DND-41 (cell line): Measurements from ENCODE around the gene DNAI7.
A peak's percentile ranks its signal among the peaks of the same experiment; 100 is the strongest.

Source experiments
- ATAC-seq: fragments of 200-7000 bp; cut with Tn5 transposase; 3 replicates; pipeline ENCODE4 v1.9.1; 2021; ENCODE audit warnings: low read depth; ENCODE audit not compliant: insufficient read depth
- DNase-seq: peaks from one replicate; pipeline ENCODE4 v3.0.0-alpha.2; 2020
- H2AFZ ChIP-seq: 2 replicates; pipeline ENCODE4 v1.6.0; 2012; ENCODE audit warnings: low read depth, low read length
- H3K27ac ChIP-seq: 2 replicates; pipeline ENCODE4 v1.5.1; 2012; ENCODE audit warnings: low read length, inconsistent platforms
- H3K27me3 ChIP-seq: fragments of 200-600 bp; sonication (generic); 2 replicates; pipeline ENCODE4 v1.6.0; 2012; ENCODE audit warnings: low read length, mild to moderate bottlenecking, inconsistent platforms; ENCODE audit not compliant: insufficient read depth, poor library complexity
- H3K36me3 ChIP-seq: 2 replicates; pipeline ENCODE4 v1.5.1; 2012; ENCODE audit warnings: low read length, inconsistent platforms; ENCODE audit not compliant: insufficient read depth
- H3K4me1 ChIP-seq: 2 replicates; pipeline ENCODE4 v1.5.1; 2012; ENCODE audit warnings: mild to moderate bottlenecking, low read length; ENCODE audit not compliant: insufficient read depth
- H3K4me2 ChIP-seq: 2 replicates; pipeline ENCODE4 v1.6.0; 2012; ENCODE audit warnings: mild to moderate bottlenecking, moderate library complexity, low read length, inconsistent platforms; ENCODE audit not compliant: insufficient read depth
- H3K4me3 ChIP-seq, 2 experiments: fragments of 200-600 bp in 1 of 2; shearing (Covaris generic) in 1 of 2; 2 replicates each; pipeline ENCODE4 v1.5.1; 2012 to 2016; ENCODE audit warnings: inconsistent platforms in 2 of 2, low read length in 2 of 2, mild to moderate bottlenecking in 2 of 2, low read depth in 1 of 2, moderate library complexity in 1 of 2
- H3K79me2 ChIP-seq: 2 replicates; pipeline ENCODE4 v1.6.0; 2012; ENCODE audit warnings: low read length, inconsistent platforms; ENCODE audit not compliant: insufficient read depth
- H3K9ac ChIP-seq: 2 replicates; pipeline ENCODE4 v1.6.0; 2012; ENCODE audit warnings: low read depth, mild to moderate bottlenecking, inconsistent platforms, low read length, moderate library complexity
- H3K9me3 ChIP-seq: 2 replicates; pipeline ENCODE4 v1.5.1; 2012; ENCODE audit warnings: low read length, moderate library complexity, mild to moderate bottlenecking, inconsistent platforms; ENCODE audit not compliant: insufficient read depth, severe bottlenecking
- H4K20me1 ChIP-seq: 2 replicates; pipeline ENCODE4 v1.6.0; 2012; ENCODE audit warnings: low read length; ENCODE audit not compliant: insufficient read depth
- CTCF ChIP-seq: IDR thresholded peaks from 2 replicates; pipeline ENCODE4 v1.5.1; 2012; ENCODE audit warnings: borderline replicate concordance, low read length, moderate library complexity, mild to moderate bottlenecking; ENCODE audit not compliant: poor library complexity, severe bottlenecking; ENCODE audit errors: extremely low read depth
- EZH2 ChIP-seq: IDR thresholded peaks from 3 replicates; pipeline ENCODE4 v1.6.1; 2012; ENCODE audit warnings: borderline replicate concordance, low read depth, mild to moderate bottlenecking, moderate library complexity, low read length, inconsistent platforms; ENCODE audit not compliant: severe bottlenecking

Gene DNAI7

GRCh38 chr12:25194214-25194613 is 746 bp downstream of the DNAI7 start:
- Histone ChIP-seq H3K36me3 (no peaks in the 10 kb centered on the region), H3K4me3 (peak overlapping the region; percentile 36 to 94; a peak in 3 of 4 replicates), H3K9ac (peak overlapping the region; percentile 65; the same call in 1 of the 2 replicates), H3K27ac (no peak overlapping the region; the same call in 1 of the 2 replicates), H3K4me1 (peaks cover 20% of the 10 kb centered on the region), H3K4me2 (peak overlapping the region; percentile 98), H4K20me1 (no peaks in the 10 kb centered on the region), H3K9me3 (no peaks in the 10 kb centered on the region), H2AFZ (peak overlapping the region; percentile 83), H3K79me2 (no peaks in the 10 kb centered on the region), H3K27me3 (no peaks in the 10 kb centered on the region)
- ATAC-seq: no peak
- TF ChIP-seq EZH2: no peak
- DNase-seq: no peak

- no peak overlapping the region for H3K27ac ChIP-seq
- no peak overlapping the region for H3K9ac ChIP-seq
- no peak overlapping the region for H3K4me2 ChIP-seq
- no peak overlapping the region for H2AFZ ChIP-seq
- no peaks in the 10 kb centered on the region for H3K79me2 ChIP-seq
- peaks cover 13% of the 10 kb centered on the region for H3K4me1 ChIP-seq
- DNase-seq (no peak), ATAC-seq (no peak)
- no peak for TF ChIP-seq EZH2
- no peak for TF ChIP-seq CTCF
- H4K20me1 ChIP-seq: no peaks in the 10 kb centered on the region
- H3K27me3 ChIP-seq: no peaks in the 10 kb centered on the region
- no peak overlapping the region for H3K4me3 ChIP-seq
- H3K9me3 ChIP-seq: no peaks in the 10 kb centered on the region
- no peaks in the 10 kb centered on the region for H3K36me3 ChIP-seq
Observed at GRCh38 chr12:25190793-25191192, 4.2 kb downstream of the DNAI7 start.

GRCh38 chr12:25189656-25190055 is 5.3 kb downstream of the DNAI7 start:
- Histone ChIP-seq H3K4me2 (no peak overlapping the region), H3K27ac (no peak overlapping the region), H3K27me3 (no peaks in the 10 kb centered on the region), H3K4me3 (no peak overlapping the region), H3K79me2 (no peaks in the 10 kb centered on the region), H3K4me1 (peaks cover 9% of the 10 kb centered on the region), H3K9ac (no peak overlapping the region), H2AFZ (no peak overlapping the region), H3K36me3 (no peaks in the 10 kb centered on the region), H3K9me3 (no peaks in the 10 kb centered on the region), H4K20me1 (no peaks in the 10 kb centered on the region)
- TF ChIP-seq EZH2: no peak
- no peak for TF ChIP-seq CTCF
- DNase-seq: no peak
- ATAC-seq: no peak

- TF ChIP-seq CTCF (no peak), EZH2 (no peak)
- Histone ChIP-seq H2AFZ (no peak overlapping the region), H3K4me2 (no peak overlapping the region), H3K4me3 (no peak overlapping the region), H3K4me1 (peaks cover 2% of the 10 kb centered on the region; the same call in 1 of the 2 replicates), H3K9ac (no peak overlapping the region), H3K36me3 (no peaks in the 10 kb centered on the region), H3K27me3 (no peaks in the 10 kb centered on the region), H3K27ac (no peak overlapping the region), H3K9me3 (no peaks in the 10 kb centered on the region), H4K20me1 (no peaks in the 10 kb centered on the region), H3K79me2 (no peaks in the 10 kb centered on the region)
- DNase-seq: no peak
- ATAC-seq: no peak
Observed at GRCh38 chr12:25187781-25188180, 7.2 kb downstream of the DNAI7 start.
